K562 (cell line): ENCODE measurements around the gene NTRK2. TPM values are rescaled to one million over a fixed set of nuclear protein-coding genes. Genes with fewer than 3 reads are reported as not detected.

Experiments used
- BCLAF1 ChIP-seq, 2 experiments: fragments of 450-650 bp in 1 of 2; IDR thresholded peaks; 2 replicates each; pipeline ENCODE4 v1.6.1; 2011 to 2017; ENCODE audit warnings: low read depth in 2 of 2, antibody characterized with exemption in 1 of 2, borderline replicate concordance in 1 of 2, low read length in 1 of 2, mild to moderate bottlenecking in 1 of 2, mixed read lengths in 1 of 2; ENCODE audit not compliant: control insufficient read depth in 1 of 2
- MGA ChIP-seq: fragments of 450-650 bp; IDR thresholded peaks from 2 replicates; pipeline ENCODE4 v1.6.1; 2016; ENCODE audit warnings: mild to moderate bottlenecking, moderate library complexity
- TAF9B ChIP-seq: fragments of 450-650 bp; IDR thresholded peaks from 2 replicates; pipeline ENCODE4 v1.6.1; 2018; ENCODE audit warnings: mild to moderate bottlenecking; ENCODE audit not compliant: partially characterized antibody
- TBL1XR1 ChIP-seq, 2 experiments: IDR thresholded peaks; 2 replicates each; pipeline ENCODE4 v1.6.1; 2012; ENCODE audit warnings: improper control_type of control experiment in 2 of 2, low read length in 2 of 2, mild to moderate bottlenecking in 1 of 2
- polyA plus RNA-seq, 8 experiments: library from polyadenylated mRNA; depleted of rRNA in 4 of 8; stranded (reverse) in 5 of 8; unstranded in 3 of 8; fragments of >200 nt; fragmentation: Nextera tagmentation in 2 of 8; fragmentation: Illumina TruSeq in 1 of 8; extraction: Ambion mirVana in 2 of 8; extraction: Trizol in 1 of 8; gene quantifications; 2 replicates each; pipeline versions ENCODE4 v1.2.1 to v1.2.3, GENCODE V29; 2011 to 2014; ENCODE audit warnings: inconsistent platforms in 1 of 8, missing spikeins in 1 of 8
- total RNA-seq, 7 experiments: library from RNA; depleted of rRNA in 6 of 7; stranded (reverse); fragments of >200 nt in 6 of 7; fragmentation: Illumina TruSeq in 2 of 7; extraction: Trizol in 2 of 7; gene quantifications; 2 replicates each; pipeline versions ENCODE4 v1.2.1 to v1.2.3, GENCODE V29; 2011 to 2021; ENCODE audit warnings: low replicate concordance in 1 of 7

Gene NTRK2
- total and polyA plus RNA-seq, 9 of the 15 experiments (the other 6 are each of a cell fraction or from before 2014, with no cell fraction given), result not detected

- no peak for TF ChIP-seq MGA
- TF ChIP-seq TBL1XR1 (IDR thresholded peaks at IDR 0.05; ENCODE audit: low read length in 2 of 2), result no peak
- no peak for TF ChIP-seq TAF9B
- no peak for TF ChIP-seq BCLAF1 (IDR thresholded peaks at IDR 0.05; ENCODE audit: borderline replicate concordance in 1 of 2, control insufficient read depth in 1 of 2, low read depth in 2 of 2, low read length in 1 of 2)
- TF ChIP-seq, all 486 proteins: peak for 0
Measured at GRCh38 chr9:84983749-84984148, 314.2 kb downstream of the NTRK2 start (continued).
